Heart right ventricle (tissue), 16 donors: ENCODE results near the gene FUZ. TPM values are rescaled to one million over a fixed set of nuclear protein-coding genes. Genes with fewer than 3 reads are reported as not detected.

ENCODE experiments used
- ATAC-seq, 8 donors: fragments of 200-7000 bp; cut with Tn5 transposase; one replicate each; pipeline ENCODE4 v1.9.1; 2020; ENCODE audit warnings: mild to moderate bottlenecking in 8 of 8, moderate library complexity in 8 of 8, moderate number of reproducible peaks in 1 of 8
- DNase-seq, 2 donors: peaks; one replicate each; pipeline ENCODE4 v3.0.0-alpha.2; 2020
- H3K27ac ChIP-seq, 10 donors: fragments of 200-600 bp; sonication (generic) in 2 of 10; one replicate each; pipeline versions ENCODE4 v1.5.0 to v1.8.0; 2020 to 2022; ENCODE audit warnings: mild to moderate bottlenecking in 3 of 10
- H3K27me3 ChIP-seq, 7 donors: fragments of 200-600 bp; one replicate each; pipeline ENCODE4 v1.8.0; 2021 to 2022; ENCODE audit warnings: mild to moderate bottlenecking in 2 of 7
- H3K36me3 ChIP-seq, 9 donors: fragments of 200-600 bp; sonication (generic) in 1 of 9; one replicate each; pipeline versions ENCODE4 v1.5.0 to v1.8.0; 2020 to 2022; ENCODE audit warnings: mild to moderate bottlenecking in 2 of 9
- H3K4me1 ChIP-seq, 9 donors: fragments of 200-600 bp; sonication (generic) in 1 of 9; one replicate each; pipeline versions ENCODE4 v1.5.0 to v1.8.0; 2020 to 2022; ENCODE audit warnings: mild to moderate bottlenecking in 4 of 9
- H3K4me3 ChIP-seq, 10 donors: fragments of 200-600 bp; sonication (generic) in 2 of 10; one replicate each; pipeline versions ENCODE4 v1.5.0 to v1.8.0; 2020 to 2022; ENCODE audit warnings: mild to moderate bottlenecking in 7 of 10, moderate library complexity in 2 of 10
- H3K9me3 ChIP-seq, 11 donors: fragments of 200-600 bp in 10 of 11; sonication (generic) in 2 of 11; one replicate each; pipeline versions ENCODE4 v1.5.0 to v1.8.0; 2013 to 2022; ENCODE audit warnings: mild to moderate bottlenecking in 2 of 11, control low read depth in 1 of 11, moderate library complexity in 1 of 11
- CTCF ChIP-seq, 9 donors: fragments of 200-600 bp; sonication (generic) in 2 of 9; IDR thresholded peaks; one replicate each; pipeline versions ENCODE4 v1.5.0 to v1.8.0; 2021 to 2022; ENCODE audit warnings: antibody characterized with exemption in 9 of 9, mild to moderate bottlenecking in 5 of 9, moderate library complexity in 1 of 9
- WGBS, 2 donors: extraction: QIAGEN DNeasy Blood & Tissue Kit; methylation state at CpG; one replicate each; pipeline ENCODE4 v1.1.7; 2013; ENCODE audit warnings: inconsistent platforms in 1 of 2; 5-methylcytosine and 5-hydroxymethylcytosine counted together
- intact Hi-C, 10 donors: fragments of 100-400 bp; cut with DNase I; formaldehyde crosslinking; loops; one replicate each; pipeline versions ENCODE4 v1.11.1 to v1.14.2; 2022
- polyA plus RNA-seq, 2 donors: library from polyadenylated mRNA; stranded (reverse); fragments of 200-250 nt; gene quantifications; one replicate each; pipeline ENCODE4 v1.2.3, GENCODE V29; 2013
- total RNA-seq, 10 donors: library from RNA; stranded (reverse); fragmentation: NEBNext Ultra II Directional in 3 of 10; extraction: Animal tissue kit (Norgen Biotek cat#: 25700) in 3 of 10; gene quantifications; one replicate each; pipeline versions ENCODE4 v1.2.1 to v1.2.4, GENCODE V29; 2021 to 2023
- donor health status: Arrhythmogenic right ventricular cardiomyopathy.
- donor health status: ischemic (EF 13 %, LVEDD 7.1; RV severe dilation, severe dysfunction).
- donor health status: healthy with polysubstance abuse.
- donor health status: DM: no; HTN: yes; CAD: no.
- donor health status: DM: no; HTN: no; CAD: no.
- donor health status: ischemic (EF 25% LVEDD 6.9; RV normal size, moderate dysfunction).
- donor health status: ischemic (EF 25% LVEDD 5.7; RV mildly dilated, moderate dysfunction).
- donor health status: healthy.
- donor health status: DM: yes; HTN: yes; CAD: no.
- donor health status: Ischemic cardiomyopathy.
- donor health status: ischemic (EF 35%, LVEDD 5.7; RV mildly dilated, moderate dysfunction).
- donor health status: nonischemic (EF 11% LVEDD 7.7; RV severe dilation, severe dysfunction).
- donor health status: DM: yes; HTN: yes; CAD: no.
- donor health status: PGD.
- donor health status: ischemic (EF 29% LVEDD 5.4; RV normal size, mild dysfunction).
- donor health status: nonischemic (EF 23%, LVEDD 6.1; RV moderate dilation, normal function).

The FUZ gene
- total and polyA plus RNA-seq, 12 donors = 11.4 to 24.1 (median 14.9) TPM

DNA sequence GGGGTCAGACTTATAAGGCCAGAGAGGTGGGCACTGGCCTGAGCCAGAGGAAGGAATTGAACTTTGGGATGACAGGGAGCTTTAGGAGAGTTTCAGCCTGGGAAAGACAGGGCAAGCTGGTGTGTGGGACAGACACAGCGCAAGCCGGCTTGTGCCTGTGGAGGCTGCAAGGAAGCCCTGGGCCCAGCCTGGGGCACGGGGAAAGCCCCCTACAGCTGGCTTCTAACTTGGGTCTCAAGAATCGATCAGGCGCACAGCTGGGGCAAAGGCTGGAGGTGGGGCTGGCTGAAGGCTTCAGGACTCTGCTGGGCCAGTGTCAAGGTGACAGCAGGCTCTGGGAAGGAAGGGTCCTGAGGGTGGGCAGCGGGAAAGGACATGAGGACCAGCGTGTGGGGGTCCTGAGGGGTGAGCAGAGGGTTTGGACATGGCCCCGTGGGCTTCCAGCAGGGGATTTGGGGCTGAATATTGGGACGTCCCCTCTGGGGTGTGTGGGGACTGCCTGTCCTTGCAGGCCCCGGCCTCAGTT lies 40.8 kb upstream of the FUZ start:
- intact Hi-C loops = loop anchor here in 4 of 10 donors (5.0 kb wide), 2 partner anchors 37 to 42 kb away; partner anchors contain the start of genes FUZ (in 3 of the 4) and MED25 (in 1 of the 4)
- WGBS, 2 donors = 88 to 89% methylated on average over 10 of the region's 10 CpGs
- Histone ChIP-seq H3K9me3 (peaks cover 0 to 8% (median 0%) of the 10 kb centered on the region in 11 donors), H3K4me1 (peaks cover 9 to 40% (median 29%) of the 10 kb centered on the region in 9 donors), H3K4me3 (no peak overlapping the region), H3K36me3 (peaks cover 0 to 48% (median 21%) of the 10 kb centered on the region in 9 donors), H3K27me3 (no peaks in the 10 kb centered on the region), H3K27ac (no peak overlapping the region)
- DNase-seq (no peak), ATAC-seq (no peak)
- TF ChIP-seq CTCF (IDR thresholded peaks at IDR 0.05) = no peak

DNA sequence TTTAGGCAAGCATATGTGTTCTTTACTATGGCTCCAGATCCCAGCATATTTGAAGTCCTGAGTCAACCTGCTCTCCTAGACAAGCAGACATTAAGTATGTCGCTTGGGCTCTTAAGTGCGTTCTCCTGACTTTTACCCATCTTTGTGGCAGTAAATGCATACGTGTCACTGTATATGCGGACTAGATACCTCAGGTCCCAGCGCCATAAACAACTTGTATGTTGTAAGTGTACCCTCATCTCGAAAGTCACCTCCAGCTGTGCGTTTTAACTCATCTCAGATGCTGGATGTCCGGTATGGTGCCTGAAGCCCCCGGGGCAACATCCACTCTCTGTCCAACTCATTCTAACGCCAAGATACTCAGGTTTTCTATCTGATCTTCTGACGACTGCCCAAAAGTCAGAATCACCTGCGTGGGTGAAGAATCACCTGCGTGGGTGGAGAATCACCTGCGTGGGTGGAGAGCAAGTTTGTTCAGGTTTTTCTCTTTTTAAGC lies 39.6 kb upstream of the FUZ start:
- H3K27ac ChIP-seq = no peak overlapping the region
- WGBS, 2 donors = 76 to 77% methylated on average over 14 of the region's 14 CpGs
- DNase-seq = no peak
- peaks cover 0 to 36% (median 14%) of the 10 kb centered on the region in 9 donors for H3K36me3 ChIP-seq
- no peak for TF ChIP-seq CTCF (IDR thresholded peaks at IDR 0.05)
- ATAC-seq = no peak
- H3K27me3 ChIP-seq = no peaks in the 10 kb centered on the region
- peaks cover 0 to 10% (median 0%) of the 10 kb centered on the region in 11 donors for H3K9me3 ChIP-seq
- peaks cover 9 to 49% (median 29%) of the 10 kb centered on the region in 9 donors for H3K4me1 ChIP-seq
- peak overlapping the region in 6 of 10 donors; percentile 74 to 100 (median 84) for H3K4me3 ChIP-seq
- intact Hi-C loops = loop anchor here in 4 of 10 donors (5.0 kb wide), 2 partner anchors 35 to 40 kb away; partner anchors contain the start of genes FUZ (in 3 of the 4) and MED25 (in 1 of the 4)

DNA sequence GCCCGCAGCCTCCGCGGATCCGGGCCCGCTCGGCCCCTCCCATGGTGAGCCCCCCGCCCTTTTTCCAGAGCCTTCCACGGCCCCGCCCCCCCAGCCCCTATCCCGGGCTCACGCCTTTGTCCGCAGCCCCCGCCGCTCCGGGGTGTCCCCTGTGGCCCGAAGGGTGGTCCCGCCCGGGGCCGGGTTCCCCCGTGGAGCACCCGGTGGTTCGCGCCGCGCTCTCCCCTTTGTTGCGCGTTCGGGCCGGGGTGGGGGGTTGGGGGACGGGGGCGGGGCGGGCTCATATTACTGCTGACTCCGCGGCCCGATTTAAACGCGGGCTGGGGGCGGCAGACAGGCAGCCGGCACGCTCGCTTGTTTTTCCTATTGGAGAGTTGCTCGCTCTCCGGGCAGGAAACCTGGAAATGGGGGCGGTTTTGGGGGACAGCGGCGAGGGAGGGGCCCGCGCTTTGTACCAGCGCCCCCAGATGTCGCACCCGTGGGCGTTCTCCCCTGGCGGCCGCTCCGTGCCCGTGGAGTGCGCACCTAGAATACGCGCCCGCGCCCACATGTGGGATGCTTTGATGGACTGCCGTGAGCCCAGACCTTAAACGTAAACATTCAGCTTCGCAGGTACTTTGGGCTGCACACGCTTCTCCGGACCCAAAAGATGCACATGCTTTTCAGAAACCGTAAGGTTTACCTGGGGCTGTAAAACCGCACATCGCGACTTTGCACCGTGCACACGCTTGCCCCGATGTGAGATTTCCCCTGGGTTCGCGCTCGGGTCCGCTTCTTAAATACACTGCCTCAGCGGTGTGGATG lies 38.6 kb upstream of the FUZ start:
- DNase-seq (peak; percentile 45 to 46), ATAC-seq (no peak)
- H3K27ac ChIP-seq = peak overlapping the region; percentile 96 to 100 (median 99)
- peaks cover 9 to 49% (median 29%) of the 10 kb centered on the region in 9 donors for H3K4me1 ChIP-seq
- intact Hi-C loops = loop anchor here in 6 of 10 donors (2.0 to 5.0 kb wide), 5 partner anchors 25 to 39 kb away; partner anchors contain the start of genes FUZ (in 3 of the 6), MED25 (in 2 of the 6), AKT1S1 (in 1 of the 6) and TBC1D17 (in 1 of the 6)
- H3K36me3 ChIP-seq = peaks cover 0 to 26% (median 8%) of the 10 kb centered on the region in 9 donors
- TF ChIP-seq CTCF (IDR thresholded peaks at IDR 0.05) = peak in 1 of 9 donors; percentile 7
- 1 to 2% methylated on average over 66 to 78 of the region's 78 CpGs for WGBS, 2 donors
- peaks cover 0 to 10% (median 0%) of the 10 kb centered on the region in 11 donors for H3K9me3 ChIP-seq
- H3K27me3 ChIP-seq = no peaks in the 10 kb centered on the region
- peak overlapping the region; percentile 71 to 100 (median 86) for H3K4me3 ChIP-seq
